GM12801 (cell line): ENCODE measurements around the gene VAMP1.

Experiments
- TF ChIP-seq, protein P1 (sequence below): IDR thresholded peaks from one replicate; pipeline ENCODE4 v1.5.1; 2011; ENCODE audit warnings: control low read depth; ENCODE audit not compliant: insufficient read length; ENCODE audit errors: extremely low read depth

The VAMP1 gene

DNA sequence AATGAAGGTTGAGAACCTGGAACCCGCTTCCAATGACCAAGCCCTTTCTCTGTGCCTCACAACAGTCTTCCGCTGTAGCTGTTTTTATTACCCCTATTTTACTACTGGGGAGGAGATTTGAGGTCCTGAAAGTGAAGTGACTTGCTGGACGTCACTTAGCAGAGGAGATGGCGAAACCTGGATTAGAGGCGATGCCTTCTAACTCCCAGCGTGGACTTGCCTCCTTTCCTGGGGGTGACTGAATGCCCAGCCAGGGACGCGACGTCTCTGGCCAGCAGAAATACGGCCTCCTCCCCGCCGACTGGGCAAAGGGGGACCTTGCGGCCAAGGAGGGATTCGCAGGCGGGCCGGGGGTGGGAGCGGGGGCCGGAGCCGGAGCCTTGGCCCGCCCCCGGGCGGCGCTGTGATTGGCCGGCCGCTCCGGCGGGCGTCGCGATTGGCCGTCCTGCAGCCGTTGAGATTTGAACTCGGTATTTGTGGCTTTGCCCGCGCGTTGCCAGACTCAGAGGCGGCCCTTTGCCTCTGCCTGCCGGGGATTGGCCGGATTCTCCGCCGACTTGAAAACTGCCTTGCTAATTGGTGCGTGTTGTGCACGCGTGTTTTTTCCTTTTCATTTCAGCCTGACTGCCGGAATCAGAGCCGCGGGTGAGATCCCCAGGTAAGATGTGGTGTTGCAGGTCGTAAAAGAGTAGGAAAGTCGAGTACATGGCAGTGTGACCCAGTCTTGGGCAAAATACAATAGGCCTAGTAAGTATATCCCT is 23.2 kb upstream of the VAMP1 start, which contains the start of gene NCAPD2:
NCAPD2 (plus strand) TSS at position 606 of the 761 bp plus-strand sequence. CDS start 997 bp downstream, outside the sequence.
- TF ChIP-seq, protein P1, sequence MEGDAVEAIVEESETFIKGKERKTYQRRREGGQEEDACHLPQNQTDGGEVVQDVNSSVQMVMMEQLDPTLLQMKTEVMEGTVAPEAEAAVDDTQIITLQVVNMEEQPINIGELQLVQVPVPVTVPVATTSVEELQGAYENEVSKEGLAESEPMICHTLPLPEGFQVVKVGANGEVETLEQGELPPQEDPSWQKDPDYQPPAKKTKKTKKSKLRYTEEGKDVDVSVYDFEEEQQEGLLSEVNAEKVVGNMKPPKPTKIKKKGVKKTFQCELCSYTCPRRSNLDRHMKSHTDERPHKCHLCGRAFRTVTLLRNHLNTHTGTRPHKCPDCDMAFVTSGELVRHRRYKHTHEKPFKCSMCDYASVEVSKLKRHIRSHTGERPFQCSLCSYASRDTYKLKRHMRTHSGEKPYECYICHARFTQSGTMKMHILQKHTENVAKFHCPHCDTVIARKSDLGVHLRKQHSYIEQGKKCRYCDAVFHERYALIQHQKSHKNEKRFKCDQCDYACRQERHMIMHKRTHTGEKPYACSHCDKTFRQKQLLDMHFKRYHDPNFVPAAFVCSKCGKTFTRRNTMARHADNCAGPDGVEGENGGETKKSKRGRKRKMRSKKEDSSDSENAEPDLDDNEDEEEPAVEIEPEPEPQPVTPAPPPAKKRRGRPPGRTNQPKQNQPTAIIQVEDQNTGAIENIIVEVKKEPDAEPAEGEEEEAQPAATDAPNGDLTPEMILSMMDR: no peak

DNA sequence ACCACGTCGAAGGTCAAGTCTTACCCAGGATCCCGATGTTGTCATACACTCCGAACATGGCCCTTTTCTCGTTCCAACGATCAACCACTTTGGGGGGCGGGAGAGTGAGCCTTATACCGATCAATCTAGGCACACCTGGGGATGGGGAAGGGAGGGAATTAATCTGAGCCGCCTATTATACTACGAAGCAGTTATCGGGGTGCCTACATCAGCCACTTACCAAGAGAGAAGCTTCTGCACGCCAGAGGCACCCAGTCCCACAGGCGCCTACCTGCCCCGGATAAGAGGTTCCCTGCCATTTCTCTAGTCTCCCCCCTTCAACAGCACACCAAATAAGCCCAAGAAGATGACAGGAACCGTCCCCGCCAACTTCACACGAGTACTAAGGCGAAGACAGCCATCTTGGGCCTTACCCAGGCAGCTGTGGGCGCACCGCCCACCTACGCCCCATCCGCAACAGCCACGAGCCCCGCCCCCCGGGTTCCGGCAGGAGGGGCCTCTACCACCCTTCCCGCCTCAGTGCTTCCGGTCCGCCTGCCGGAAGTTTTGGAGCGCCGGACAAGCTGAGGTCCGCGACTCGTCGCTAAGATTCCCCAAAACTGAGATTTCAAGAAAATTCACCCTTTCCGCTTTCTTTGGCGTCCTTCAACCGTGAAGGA is 22.5 kb upstream of the VAMP1 start, which contains the start of gene MRPL51:
MRPL51 (minus strand) TSS at position 425 of the 659 bp plus-strand sequence; CDS start at position 299, 126 bp downstream.
- TF ChIP-seq, protein P1: no peak

DNA sequence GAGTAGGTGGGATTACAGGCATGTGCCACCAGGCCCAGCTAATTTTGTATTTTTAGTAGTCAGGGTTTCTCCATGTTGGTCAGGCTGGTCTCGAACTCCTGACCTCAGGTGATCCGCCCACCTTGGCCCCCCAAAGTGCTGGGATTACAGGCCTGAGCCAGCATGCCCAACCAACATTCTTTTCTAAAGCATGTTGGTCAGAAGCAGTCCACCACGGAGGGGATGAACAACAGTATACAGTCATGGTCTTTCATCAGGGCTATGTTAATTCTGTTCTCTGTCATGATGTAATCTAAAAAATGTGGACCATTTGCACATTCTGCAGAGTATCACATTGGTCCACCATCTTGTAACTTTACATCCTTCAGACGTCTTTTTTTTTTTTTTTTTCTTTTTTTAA is 19.0 kb upstream of the VAMP1 start:
- TF ChIP-seq, protein P1: no peak

DNA sequence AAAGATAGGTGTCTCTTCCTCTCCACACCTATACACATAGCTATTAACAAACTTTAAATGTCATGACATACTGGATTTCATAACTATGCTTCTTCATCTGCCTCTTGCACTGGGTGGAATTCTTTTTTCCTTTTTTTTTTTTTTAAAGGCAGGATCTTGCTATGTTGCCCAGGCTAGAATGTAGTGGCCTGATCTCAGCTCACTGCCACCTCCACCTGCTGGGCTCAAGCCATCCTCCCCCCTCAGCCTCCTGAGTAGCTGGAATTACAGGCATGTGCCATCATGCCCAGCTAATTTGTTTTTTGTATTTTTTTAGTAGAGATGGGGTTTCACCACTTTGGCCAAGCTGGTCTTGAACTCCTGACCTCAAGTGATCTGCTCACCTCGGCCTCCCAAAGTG is 17.8 kb upstream of the VAMP1 start:
- TF ChIP-seq, protein P1: no peak

DNA sequence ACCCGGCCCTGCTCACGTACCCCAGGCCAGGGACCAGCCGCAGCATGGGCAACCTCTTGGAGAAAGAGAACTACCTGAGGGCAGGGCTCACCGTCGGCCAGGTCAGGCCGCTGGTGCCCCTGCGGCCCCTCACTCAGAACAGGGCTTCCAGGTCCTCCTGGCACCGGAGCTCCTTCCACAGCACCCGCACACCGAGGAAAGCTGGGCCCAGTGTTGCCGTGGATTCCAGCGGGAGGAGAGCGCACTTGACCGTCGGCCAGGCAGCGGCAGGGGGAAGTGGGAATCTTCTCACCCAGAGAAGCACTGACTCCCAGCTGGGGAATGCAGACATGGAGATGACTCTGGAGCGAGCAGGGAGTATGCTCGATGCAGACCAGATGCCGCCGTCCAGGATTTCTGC is 7.9 kb upstream of the VAMP1 start:
- TF ChIP-seq, protein P1: no peak

DNA sequence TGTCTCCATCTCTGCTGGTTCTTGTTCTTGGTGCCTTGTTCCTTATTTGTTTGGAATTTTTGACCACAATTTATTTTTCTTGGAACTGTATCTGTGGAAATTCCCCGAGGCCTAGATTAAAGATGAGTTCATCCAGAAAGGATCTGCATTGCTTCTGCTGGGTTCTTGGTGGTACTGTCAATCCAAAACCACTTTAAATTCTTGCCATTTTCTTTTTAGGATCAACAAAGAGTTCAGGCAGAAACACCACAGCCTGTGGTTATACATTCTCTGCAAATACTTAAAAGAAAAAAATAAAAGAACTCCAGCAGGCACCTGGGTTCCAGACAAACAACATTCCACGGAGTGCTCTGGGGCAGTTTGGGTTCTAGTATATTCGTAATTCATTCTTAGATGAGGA is 6.0 kb upstream of the VAMP1 start:
- TF ChIP-seq, protein P1: no peak

DNA sequence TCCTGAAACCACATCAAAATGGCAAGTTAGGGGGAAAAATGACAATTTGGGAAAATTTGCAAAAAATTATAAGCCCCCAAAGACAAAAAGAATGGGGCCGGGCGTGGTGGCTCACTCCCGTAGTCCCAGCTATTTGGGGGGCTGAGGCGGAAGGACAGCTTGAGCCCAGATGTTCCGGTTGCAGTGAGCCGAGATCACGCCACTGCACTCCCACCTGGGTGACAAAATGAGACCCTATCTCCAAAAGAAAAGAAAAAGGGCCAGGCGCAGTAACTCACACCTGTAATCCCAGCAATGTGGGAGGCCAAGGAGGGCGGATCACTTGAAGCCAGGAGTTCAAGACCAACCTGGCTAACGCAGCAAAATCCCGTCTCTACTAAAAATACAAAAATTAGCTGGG is 2.0 kb upstream of the VAMP1 start:
- TF ChIP-seq, protein P1: no peak
